ENCODE measurements around the gene KYAT1. TPM values are rescaled to one million over a fixed set of nuclear protein-coding genes. Genes with fewer than 3 reads are reported as not detected.

KYAT1 gene
- total and polyA plus RNA-seq, 2 of the 13 experiments (the other 11 are each of a cell fraction or from before 2014, with no cell fraction given): 9.2 to 46.5 TPM

DNA sequence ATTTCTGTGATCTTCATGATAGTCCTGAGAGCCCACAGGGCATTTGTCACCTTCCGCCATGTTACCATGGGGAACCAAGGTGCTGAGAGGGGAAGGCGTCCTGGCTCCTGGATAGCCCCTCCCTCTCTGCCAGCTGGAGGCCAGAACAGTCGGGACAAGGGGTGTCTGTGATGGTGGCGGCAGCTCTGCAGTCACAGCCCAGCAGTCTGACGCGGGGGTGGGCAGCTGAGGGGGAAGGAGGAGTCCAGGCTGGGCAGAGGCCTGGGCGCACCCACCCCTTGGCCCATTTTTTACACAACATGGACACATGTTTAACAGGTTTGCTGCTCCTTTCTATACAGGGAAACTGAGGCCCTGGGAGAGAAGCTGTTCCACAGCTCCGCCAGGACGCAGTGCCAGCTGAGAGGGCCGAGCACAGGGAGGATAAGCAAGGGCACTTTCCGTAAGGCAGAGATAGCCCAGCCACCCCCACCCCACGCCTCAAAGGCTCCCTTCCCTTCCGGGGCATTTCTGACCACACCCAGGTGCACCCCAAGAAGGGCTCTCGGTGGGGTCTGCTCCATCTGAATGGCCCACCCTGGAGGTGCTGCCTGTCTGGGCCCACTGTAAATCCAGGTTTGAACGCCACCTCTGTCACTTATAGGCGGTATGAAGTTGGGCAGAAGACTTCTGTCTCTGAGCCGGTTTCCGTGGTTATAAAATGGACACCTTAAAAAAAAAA, 17.3 kb upstream of the KYAT1 start:
- intact Hi-C loops (cut with micrococcal nuclease; ENCODE audit: unreplicated experiment) (no loop called here), in situ Hi-C loops (cut with HindIII; ENCODE audit: extremely low pct_ligation_motif_present, low pct_unique_long_range_greater_than_20kb) (no loop called here)
- no TSS peak for BruUV-seq (replicated peaks)
- ChIA-PET CTCF (ENCODE audit: low intra/inter-chr PET ratio, low total read pairs) (no interaction called here), POLR2A (no interaction called here)
- no peak for TF ChIP-seq ZBTB20 (CRISPR knock-in tag; IDR thresholded peaks at IDR 0.05; ENCODE audit: borderline replicate concordance, low read depth)
- no peak for TF ChIP-seq PHF8 (CRISPR knock-in tag; IDR thresholded peaks at IDR 0.05)
- TF ChIP-seq ZNF468 (CRISPR knock-in tag; IDR thresholded peaks at IDR 0.05): no peak
- TF ChIP-seq MIER2 (CRISPR knock-in tag; IDR thresholded peaks at IDR 0.05): no peak
- TF ChIP-seq, protein P1, sequence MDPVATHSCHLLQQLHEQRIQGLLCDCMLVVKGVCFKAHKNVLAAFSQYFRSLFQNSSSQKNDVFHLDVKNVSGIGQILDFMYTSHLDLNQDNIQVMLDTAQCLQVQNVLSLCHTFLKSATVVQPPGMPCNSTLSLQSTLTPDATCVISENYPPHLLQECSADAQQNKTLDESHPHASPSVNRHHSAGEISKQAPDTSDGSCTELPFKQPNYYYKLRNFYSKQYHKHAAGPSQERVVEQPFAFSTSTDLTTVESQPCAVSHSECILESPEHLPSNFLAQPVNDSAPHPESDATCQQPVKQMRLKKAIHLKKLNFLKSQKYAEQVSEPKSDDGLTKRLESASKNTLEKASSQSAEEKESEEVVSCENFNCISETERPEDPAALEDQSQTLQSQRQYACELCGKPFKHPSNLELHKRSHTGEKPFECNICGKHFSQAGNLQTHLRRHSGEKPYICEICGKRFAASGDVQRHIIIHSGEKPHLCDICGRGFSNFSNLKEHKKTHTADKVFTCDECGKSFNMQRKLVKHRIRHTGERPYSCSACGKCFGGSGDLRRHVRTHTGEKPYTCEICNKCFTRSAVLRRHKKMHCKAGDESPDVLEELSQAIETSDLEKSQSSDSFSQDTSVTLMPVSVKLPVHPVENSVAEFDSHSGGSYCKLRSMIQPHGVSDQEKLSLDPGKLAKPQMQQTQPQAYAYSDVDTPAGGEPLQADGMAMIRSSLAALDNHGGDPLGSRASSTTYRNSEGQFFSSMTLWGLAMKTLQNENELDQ (CRISPR knock-in tag; IDR thresholded peaks at IDR 0.05; ENCODE audit: borderline replicate concordance): no peak
- TF ChIP-seq, protein P2, sequence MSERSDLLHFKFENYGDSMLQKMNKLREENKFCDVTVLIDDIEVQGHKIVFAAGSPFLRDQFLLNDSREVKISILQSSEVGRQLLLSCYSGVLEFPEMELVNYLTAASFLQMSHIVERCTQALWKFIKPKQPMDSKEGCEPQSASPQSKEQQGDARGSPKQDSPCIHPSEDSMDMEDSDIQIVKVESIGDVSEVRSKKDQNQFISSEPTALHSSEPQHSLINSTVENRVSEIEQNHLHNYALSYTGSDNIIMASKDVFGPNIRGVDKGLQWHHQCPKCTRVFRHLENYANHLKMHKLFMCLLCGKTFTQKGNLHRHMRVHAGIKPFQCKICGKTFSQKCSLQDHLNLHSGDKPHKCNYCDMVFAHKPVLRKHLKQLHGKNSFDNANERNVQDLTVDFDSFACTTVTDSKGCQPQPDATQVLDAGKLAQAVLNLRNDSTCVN (CRISPR knock-in tag; IDR thresholded peaks at IDR 0.05; ENCODE audit: borderline replicate concordance): no peak
- TF ChIP-seq ZNF619 (CRISPR knock-in tag; IDR thresholded peaks at IDR 0.05): no peak
- no peak for TF ChIP-seq SMARCC2 (IDR thresholded peaks at IDR 0.05)
- no peak for TF ChIP-seq ZKSCAN1 (IDR thresholded peaks at IDR 0.05; ENCODE audit: low read length)
- TF ChIP-seq JUNB (CRISPR knock-in tag; IDR thresholded peaks at IDR 0.05; ENCODE audit: borderline replicate concordance): no peak
- Histone ChIP-seq H2AFZ (ENCODE audit: low read length) (no peak overlapping the region), H3K27me3 (ENCODE audit: control insufficient read depth in 1 of 2, insufficient read depth in 2 of 2, low read length in 2 of 2) (no peaks in the 10 kb centered on the region), H3K27ac (ENCODE audit: extremely low read length, insufficient read depth, low read length) (no peak overlapping the region), H3K4me2 (ENCODE audit: low read depth, low read length) (no peak overlapping the region), H3K4me3 (replicated peaks in 1 of 3; ENCODE audit: insufficient read depth in 1 of 3, low read depth in 2 of 3, low read length in 3 of 3) (no peak overlapping the region), H3K36me3 (replicated peaks in 1 of 2; ENCODE audit: control insufficient read depth in 1 of 2, insufficient read depth in 2 of 2, low read length in 2 of 2) (peaks cover 7 to 35% of the 10 kb centered on the region in 2 experiments; a peak in 4 of 5 replicates), H4K20me1 (ENCODE audit: insufficient read depth, low read length) (no peaks in the 10 kb centered on the region), H3K79me2 (ENCODE audit: insufficient read depth, low read length) (peaks cover 2% of the 10 kb centered on the region), H3K4me1 (ENCODE audit: insufficient read depth, low read length) (peaks cover 8% of the 10 kb centered on the region; the same call in 1 of the 2 replicates), H3K9ac (ENCODE audit: insufficient read depth, low read depth, low read length) (no peak overlapping the region), H3K9me3 (ENCODE audit: low read length) (no peaks in the 10 kb centered on the region)
- ATAC-seq: no peak
- no peak for DNase-seq (ENCODE audit: low spot score)
- no peak for FAIRE-seq
- 100% methylated on average over 10 of the region's 18 CpGs for WGBS (ENCODE audit: low lambda C conversion rate)
